Adipocyte (in vitro differentiated cells): Measurements from ENCODE around the gene WSCD1.

Experiments
- DNase-seq: peaks from one replicate; pipeline ENCODE4 v3.0.0-alpha.2; 2015; ENCODE audit warnings: low read depth
- H3K27me3 ChIP-seq: replicated peaks from 2 replicates; pipeline ENCODE4 v1.7.0; 2013; ENCODE audit warnings: mild to moderate bottlenecking, low read length, moderate library complexity; ENCODE audit not compliant: control insufficient read depth, insufficient read depth
- H3K36me3 ChIP-seq: 2 replicates; pipeline ENCODE4 v1.7.0; 2013; ENCODE audit warnings: low read length, mild to moderate bottlenecking, moderate library complexity; ENCODE audit not compliant: control insufficient read depth, insufficient read depth, severe bottlenecking
- H3K4me1 ChIP-seq: 2 replicates; pipeline ENCODE4 v1.7.0; 2013; ENCODE audit warnings: mild to moderate bottlenecking, low read length, moderate library complexity; ENCODE audit not compliant: control insufficient read depth, insufficient read depth
- H3K4me3 ChIP-seq: 2 replicates; pipeline ENCODE4 v1.7.0; 2013; ENCODE audit warnings: mild to moderate bottlenecking, low read length, moderate library complexity
- H3K9ac ChIP-seq: 2 replicates; pipeline ENCODE4 v1.7.0; 2013; ENCODE audit warnings: mild to moderate bottlenecking, low read length, moderate library complexity
- H3K9me3 ChIP-seq: 2 replicates; pipeline ENCODE4 v1.7.0; 2013; ENCODE audit warnings: mild to moderate bottlenecking, low read length, moderate library complexity; ENCODE audit not compliant: control insufficient read depth

WSCD1 gene

GRCh38 chr17:6108382-6108781, 38.2 kb downstream of the WSCD1 start:
- no peak for DNase-seq
- Histone ChIP-seq H3K4me3 (no peak overlapping the region), H3K9ac (no peak overlapping the region), H3K36me3 (no peaks in the 10 kb centered on the region), H3K27me3 (peaks cover 12% of the 10 kb centered on the region), H3K9me3 (peaks cover 5% of the 10 kb centered on the region), H3K4me1 (no peaks in the 10 kb centered on the region)

- DNase-seq: no peak
- Histone ChIP-seq H3K9me3 (peaks cover 5% of the 10 kb centered on the region), H3K36me3 (no peaks in the 10 kb centered on the region)
These were observed 38.8 kb downstream of the WSCD1 start for GRCh38 chr17:6108987-6109386.

GRCh38 chr17:6109536-6109935, 39.4 kb downstream of the WSCD1 start:
- H3K9ac ChIP-seq: no peak overlapping the region
- no peak overlapping the region for H3K4me3 ChIP-seq
- H3K9me3 ChIP-seq: peaks cover 5% of the 10 kb centered on the region
- DNase-seq: no peak
- peaks cover 11% of the 10 kb centered on the region for H3K27me3 ChIP-seq
- H3K4me1 ChIP-seq: no peaks in the 10 kb centered on the region
- H3K36me3 ChIP-seq: no peaks in the 10 kb centered on the region

More at GRCh38 chr17:6108987-6109386, 38.8 kb downstream of the WSCD1 start:
- Histone ChIP-seq H3K4me3 (no peak overlapping the region), H3K27me3 (peaks cover 12% of the 10 kb centered on the region), H3K4me1 (no peaks in the 10 kb centered on the region), H3K9ac (no peak overlapping the region)

GRCh38 chr17:6110088-6110487, 39.9 kb downstream of the WSCD1 start:
- no peaks in the 10 kb centered on the region for H3K36me3 ChIP-seq
- peaks cover 8% of the 10 kb centered on the region for H3K27me3 ChIP-seq
- no peak overlapping the region for H3K4me3 ChIP-seq
- H3K4me1 ChIP-seq: no peaks in the 10 kb centered on the region
- no peak overlapping the region for H3K9ac ChIP-seq
- DNase-seq: no peak
- peaks cover 5% of the 10 kb centered on the region for H3K9me3 ChIP-seq

- DNase-seq: no peak
- H3K9me3 ChIP-seq: peaks cover 5% of the 10 kb centered on the region
- H3K27me3 ChIP-seq: peaks cover 5% of the 10 kb centered on the region
- H3K36me3 ChIP-seq: no peaks in the 10 kb centered on the region
- H3K4me3 ChIP-seq: no peak overlapping the region
- no peak overlapping the region for H3K9ac ChIP-seq
- H3K4me1 ChIP-seq: no peaks in the 10 kb centered on the region
These were observed 40.4 kb downstream of the WSCD1 start for GRCh38 chr17:6110592-6110991.

GRCh38 chr17:6120351-6120750, 50.2 kb downstream of the WSCD1 start:
- no peaks in the 10 kb centered on the region for H3K27me3 ChIP-seq
- DNase-seq: no peak
- H3K36me3 ChIP-seq: no peaks in the 10 kb centered on the region
- no peak overlapping the region for H3K4me3 ChIP-seq
- no peaks in the 10 kb centered on the region for H3K4me1 ChIP-seq
- peaks cover 20% of the 10 kb centered on the region for H3K9me3 ChIP-seq
- no peak overlapping the region for H3K9ac ChIP-seq

GRCh38 chr17:6124856-6125255, 54.7 kb downstream of the WSCD1 start:
- no peaks in the 10 kb centered on the region for H3K36me3 ChIP-seq
- no peak for DNase-seq
- H3K27me3 ChIP-seq: no peaks in the 10 kb centered on the region
- H3K4me1 ChIP-seq: no peaks in the 10 kb centered on the region
- H3K4me3 ChIP-seq: no peak overlapping the region
- peaks cover 21% of the 10 kb centered on the region for H3K9me3 ChIP-seq
- H3K9ac ChIP-seq: no peak overlapping the region

- DNase-seq: no peak
These were observed 56.6 kb downstream of the WSCD1 start for GRCh38 chr17:6126768-6127167.

GRCh38 chr17:6134721-6135120, 64.5 kb downstream of the WSCD1 start:
- Histone ChIP-seq H3K36me3 (no peaks in the 10 kb centered on the region), H3K9me3 (no peaks in the 10 kb centered on the region), H3K27me3 (peaks cover 26% of the 10 kb centered on the region), H3K9ac (no peak overlapping the region), H3K4me1 (no peaks in the 10 kb centered on the region), H3K4me3 (no peak overlapping the region)
- DNase-seq: no peak

More at GRCh38 chr17:6126768-6127167, 56.6 kb downstream of the WSCD1 start:
- Histone ChIP-seq H3K27me3 (no peaks in the 10 kb centered on the region), H3K9me3 (peaks cover 21% of the 10 kb centered on the region), H3K9ac (no peak overlapping the region), H3K4me3 (no peak overlapping the region), H3K36me3 (no peaks in the 10 kb centered on the region), H3K4me1 (no peaks in the 10 kb centered on the region)

- no peaks in the 10 kb centered on the region for H3K36me3 ChIP-seq
- no peak for DNase-seq
- H3K9me3 ChIP-seq: no peaks in the 10 kb centered on the region
- H3K27me3 ChIP-seq: peaks cover 30% of the 10 kb centered on the region
- no peaks in the 10 kb centered on the region for H3K4me1 ChIP-seq
- H3K4me3 ChIP-seq: no peak overlapping the region
- H3K9ac ChIP-seq: no peak overlapping the region
These were observed 65.1 kb downstream of the WSCD1 start for GRCh38 chr17:6135236-6135635.

- Histone ChIP-seq H3K36me3 (no peaks in the 10 kb centered on the region), H3K4me3 (no peak overlapping the region), H3K27me3 (peaks cover 30% of the 10 kb centered on the region), H3K9ac (no peak overlapping the region), H3K4me1 (no peaks in the 10 kb centered on the region), H3K9me3 (no peaks in the 10 kb centered on the region)
- no peak for DNase-seq
These were observed 65.8 kb downstream of the WSCD1 start for GRCh38 chr17:6135996-6136395.

- Histone ChIP-seq H3K27me3 (peaks cover 28% of the 10 kb centered on the region), H3K36me3 (no peaks in the 10 kb centered on the region), H3K9me3 (no peaks in the 10 kb centered on the region), H3K4me1 (no peaks in the 10 kb centered on the region), H3K4me3 (no peak overlapping the region), H3K9ac (no peak overlapping the region)
- no peak for DNase-seq
These were observed 67.7 kb downstream of the WSCD1 start for GRCh38 chr17:6137716-6138502.
